HUES64 (cell line): ENCODE data around the gene SLC28A1.
"Not testable (repeated sequence)": the region's sequence is repeated elsewhere in the genome, so short reads cannot be mapped to it uniquely, and the experiment has no call there.

Experiments used
- H3K27ac ChIP-seq: 2 replicates; pipeline ENCODE4 v1.7.0; 2013; ENCODE audit warnings: low read depth, low read length, inconsistent platforms
- H3K27me3 ChIP-seq: 2 replicates; pipeline ENCODE4 v1.6.1; 2013; ENCODE audit warnings: mild to moderate bottlenecking, low read length; ENCODE audit not compliant: insufficient read depth
- H3K36me3 ChIP-seq: 2 replicates; pipeline ENCODE4 v1.6.1; 2013; ENCODE audit warnings: mild to moderate bottlenecking, low read length; ENCODE audit not compliant: insufficient read depth
- H3K4me1 ChIP-seq: 2 replicates; pipeline ENCODE4 v1.6.1; 2013; ENCODE audit warnings: mild to moderate bottlenecking, low read length, moderate library complexity; ENCODE audit not compliant: insufficient read depth
- H3K4me3 ChIP-seq: 2 replicates; pipeline ENCODE4 v1.5.1; 2013; ENCODE audit warnings: mild to moderate bottlenecking, low read length, moderate library complexity
- H3K9ac ChIP-seq: 2 replicates; pipeline ENCODE4 v1.6.1; 2013; ENCODE audit warnings: mild to moderate bottlenecking, low read depth, low read length
- H3K9me3 ChIP-seq: 2 replicates; pipeline ENCODE4 v1.6.1; 2013; ENCODE audit warnings: low read depth, low read length; ENCODE audit not compliant: insufficient read depth
- WGBS: fragments of 150-250, 120-280 bp; methylation state at CpG from one replicate; pipeline ENCODE4 v1.1.7; 2013; ENCODE audit warnings: missing lambda C conversion rate; 5-methylcytosine and 5-hydroxymethylcytosine counted together

Gene SLC28A1

DNA sequence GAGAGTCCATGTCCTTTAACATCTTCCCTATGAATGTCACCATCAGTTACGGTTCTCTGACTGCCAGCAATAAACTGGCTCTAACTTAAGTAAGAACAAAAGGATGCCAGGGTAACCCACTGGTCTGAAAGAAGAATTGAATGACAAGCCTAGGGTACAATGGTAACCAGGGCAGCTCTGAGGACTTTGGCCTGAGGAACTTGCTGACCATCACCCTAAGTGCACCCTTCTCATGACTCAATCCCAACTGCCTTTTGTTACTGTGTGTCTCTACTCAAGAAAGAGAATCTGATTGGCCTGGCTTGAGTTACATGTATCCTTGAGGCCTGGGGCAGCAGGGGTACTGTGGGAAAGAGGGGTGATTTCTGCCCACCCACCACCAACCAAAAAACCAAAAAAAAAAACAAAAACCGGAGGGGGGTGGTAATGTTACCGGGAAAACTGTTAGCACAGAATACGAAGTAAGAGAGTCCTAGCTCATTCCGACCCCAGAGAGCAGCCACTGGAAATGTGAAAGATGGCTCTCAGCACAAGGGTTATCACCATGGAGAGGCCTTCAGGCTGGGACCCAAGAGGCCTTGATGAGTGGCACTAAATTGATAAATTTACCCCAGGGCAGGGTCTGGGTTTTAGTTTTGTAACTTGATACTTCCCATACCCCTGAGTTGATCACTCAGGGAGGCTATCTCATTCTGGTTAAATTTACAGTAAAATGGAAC is 9.3 kb upstream of the SLC28A1 start:
- peaks cover 6% of the 10 kb centered on the region for H3K4me1 ChIP-seq
- H3K27me3 ChIP-seq, result no peaks in the 10 kb centered on the region
- no peak overlapping the region for H3K9ac ChIP-seq
- H3K36me3 ChIP-seq, result no peaks in the 10 kb centered on the region
- H3K9me3 ChIP-seq, result no peaks in the 10 kb centered on the region
- no peak overlapping the region for H3K4me3 ChIP-seq
- no peak overlapping the region for H3K27ac ChIP-seq
- WGBS, result 80% methylated on average over 5 of the region's 5 CpGs

DNA sequence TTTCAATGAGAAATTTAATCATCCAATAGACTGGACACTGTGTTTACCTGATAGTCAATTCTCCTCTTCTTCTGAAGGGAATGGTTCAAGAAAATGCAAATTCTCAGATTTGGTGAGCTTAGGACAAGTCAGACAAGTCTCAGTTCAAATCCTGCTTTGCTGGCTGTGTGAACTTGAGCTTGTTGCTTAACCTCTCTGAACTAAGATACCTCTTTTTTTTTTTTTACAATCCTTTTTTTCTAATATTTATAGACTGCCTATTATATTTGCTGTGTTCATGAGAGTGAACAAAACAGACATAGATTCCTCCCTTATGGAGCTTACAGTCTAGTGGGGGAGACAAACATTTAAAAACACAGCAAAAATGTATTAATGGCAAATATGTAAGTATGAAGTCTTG is 8.2 kb upstream of the SLC28A1 start:
- Histone ChIP-seq H3K4me3 (no peak overlapping the region), H3K4me1 (peaks cover 6% of the 10 kb centered on the region), H3K36me3 (no peaks in the 10 kb centered on the region)

DNA sequence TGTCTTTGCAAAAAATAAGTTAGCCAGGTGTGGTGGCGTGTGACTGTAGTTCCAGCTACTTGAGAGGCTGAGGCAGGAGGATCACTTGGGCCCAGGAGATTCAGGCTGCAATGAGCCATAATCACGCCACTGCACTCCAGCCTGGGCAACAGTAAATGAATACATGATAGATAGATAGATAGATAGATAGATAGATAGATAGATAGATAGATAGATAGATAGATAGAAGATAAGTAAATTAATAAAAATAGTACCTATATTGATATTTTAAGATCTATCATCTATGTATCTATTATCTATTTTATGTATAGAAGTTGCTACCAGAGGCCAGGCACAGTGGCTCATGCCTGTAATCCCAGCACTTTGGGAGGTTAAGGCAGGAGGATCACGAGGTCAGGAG is 6.8 kb upstream of the SLC28A1 start:
- H3K4me1 ChIP-seq, H3K9me3 ChIP-seq, H3K27me3 ChIP-seq, H3K4me3 ChIP-seq, H3K27ac ChIP-seq, H3K9ac ChIP-seq, H3K36me3 ChIP-seq: not testable (repeated sequence)
- 90% methylated on average over 3 of the region's 3 CpGs for WGBS

More for the DNA sequence above, 8.2 kb upstream of the SLC28A1 start:
- Histone ChIP-seq H3K27me3 (no peaks in the 10 kb centered on the region), H3K27ac (no peak overlapping the region), H3K9ac (no peak overlapping the region), H3K9me3 (no peaks in the 10 kb centered on the region)

DNA sequence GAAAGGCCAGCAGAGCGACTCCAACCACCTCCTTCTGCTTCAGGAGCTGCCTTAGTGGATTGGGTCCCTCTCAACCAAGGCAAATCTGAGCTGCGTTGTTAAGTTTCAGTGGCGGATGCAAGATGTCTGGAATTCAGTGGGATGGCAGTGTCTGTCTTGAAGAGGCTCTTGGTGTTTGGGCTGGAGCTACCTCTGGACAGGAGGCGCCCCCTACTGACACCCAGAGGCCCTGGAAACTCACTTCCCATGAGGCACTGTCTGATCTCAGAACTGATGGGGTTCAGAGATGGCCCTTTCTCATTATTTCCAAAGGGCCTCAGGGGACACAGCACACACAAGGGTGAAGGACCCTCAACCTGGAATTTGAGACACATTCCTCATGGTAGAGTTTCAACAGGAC is 6.0 kb upstream of the SLC28A1 start:
- Histone ChIP-seq H3K27me3 (no peaks in the 10 kb centered on the region), H3K9me3 (no peaks in the 10 kb centered on the region), H3K27ac (no peak overlapping the region), H3K36me3 (no peaks in the 10 kb centered on the region), H3K4me1 (peaks cover 6% of the 10 kb centered on the region), H3K9ac (0 out of 2 replicates have a peak overlapping the region, but pooled peaks have one; percentile 8), H3K4me3 (no peak overlapping the region)
- WGBS, result 66% methylated on average over 4 of the region's 4 CpGs

- no peak overlapping the region for H3K9ac ChIP-seq
These were observed 5.2 kb upstream of the SLC28A1 start for GRCh38 chr15:84879088-84879780.

GRCh38 chr15:84880007-84880406 is 4.5 kb upstream of the SLC28A1 start:
- Histone ChIP-seq H3K4me1 (peaks cover 6% of the 10 kb centered on the region), H3K4me3 (no peak overlapping the region), H3K27me3 (no peaks in the 10 kb centered on the region), H3K36me3 (no peaks in the 10 kb centered on the region), H3K9me3 (no peaks in the 10 kb centered on the region), H3K27ac (no peak overlapping the region), H3K9ac (no peak overlapping the region)
- WGBS, result 76% methylated on average over 3 of the region's 3 CpGs

More at GRCh38 chr15:84879088-84879780, 5.2 kb upstream of the SLC28A1 start:
- Histone ChIP-seq H3K4me3 (no peak overlapping the region), H3K27me3 (no peaks in the 10 kb centered on the region), H3K9me3 (no peaks in the 10 kb centered on the region), H3K27ac (no peak overlapping the region), H3K4me1 (peaks cover 6% of the 10 kb centered on the region), H3K36me3 (no peaks in the 10 kb centered on the region)
- 96% methylated on average over 11 of the region's 11 CpGs for WGBS

- Histone ChIP-seq H3K9me3 (no peaks in the 10 kb centered on the region), H3K27me3 (no peaks in the 10 kb centered on the region), H3K9ac (no peak overlapping the region), H3K36me3 (no peaks in the 10 kb centered on the region), H3K4me1 (peaks cover 6% of the 10 kb centered on the region), H3K27ac (no peak overlapping the region), H3K4me3 (no peak overlapping the region)
- whole genome bisulfite sequencing, result 93% methylated on average over 8 of the region's 8 CpGs
These were observed 3.5 kb upstream of the SLC28A1 start for GRCh38 chr15:84880822-84881519.

DNA sequence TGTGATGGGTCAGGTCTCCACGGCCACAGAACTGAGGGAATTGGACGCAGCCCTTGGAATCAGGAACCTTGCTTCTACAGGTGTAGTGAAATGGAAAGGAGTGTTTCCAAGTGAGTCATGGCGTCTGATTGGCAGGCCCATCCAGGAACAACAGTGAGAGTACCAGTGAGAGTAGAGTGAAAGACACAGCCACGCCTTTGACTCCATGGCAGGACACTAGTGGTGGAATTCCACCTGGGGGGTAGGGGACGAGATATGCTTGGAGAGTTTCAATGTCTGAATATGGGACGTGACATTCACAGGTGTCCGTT is 3.0 kb upstream of the SLC28A1 start:
- WGBS, result 90% methylated on average over 7 of the region's 7 CpGs

DNA sequence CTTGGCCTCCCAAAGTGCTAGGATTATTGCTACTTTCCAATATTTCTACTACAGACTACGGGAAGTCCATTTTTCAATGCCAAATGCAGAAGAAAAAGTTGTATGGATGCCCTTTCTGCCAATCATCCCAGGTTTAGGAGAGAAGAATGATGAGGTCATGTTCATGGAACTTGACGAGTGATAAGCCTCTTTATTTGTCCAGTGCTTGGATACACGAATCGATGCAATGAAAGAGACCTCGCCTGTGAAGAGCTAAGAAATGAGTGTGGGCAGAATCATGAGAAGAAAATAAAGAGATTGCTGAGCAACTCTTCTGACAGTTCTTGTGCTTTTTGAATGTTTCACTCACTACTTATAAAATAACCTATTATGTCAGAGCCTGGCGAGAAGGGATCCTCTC is 996 bp upstream of the SLC28A1 start:
- WGBS, result 93% methylated on average over 6 of the region's 6 CpGs
- no peak overlapping the region for H3K27ac ChIP-seq
- no peaks in the 10 kb centered on the region for H3K36me3 ChIP-seq
- H3K4me3 ChIP-seq, result no peak overlapping the region
- H3K9me3 ChIP-seq, result no peaks in the 10 kb centered on the region
- H3K27me3 ChIP-seq, result no peaks in the 10 kb centered on the region
- H3K9ac ChIP-seq, result no peak overlapping the region
- H3K4me1 ChIP-seq, result 0 out of 2 replicates have a peak, but pooled peaks cover 2% of the 10 kb centered on the region

More for the DNA sequence above, 3.0 kb upstream of the SLC28A1 start:
- Histone ChIP-seq H3K4me1 (peaks cover 6% of the 10 kb centered on the region), H3K36me3 (no peaks in the 10 kb centered on the region), H3K27me3 (no peaks in the 10 kb centered on the region), H3K9me3 (no peaks in the 10 kb centered on the region), H3K9ac (no peak overlapping the region), H3K4me3 (no peak overlapping the region), H3K27ac (no peak overlapping the region)

- H3K9ac ChIP-seq, result no peak overlapping the region
- no peaks in the 10 kb centered on the region for H3K4me1 ChIP-seq
- H3K27me3 ChIP-seq, result no peaks in the 10 kb centered on the region
- 93% methylated on average over 6 of the region's 7 CpGs for WGBS
- no peak overlapping the region for H3K27ac ChIP-seq
- H3K36me3 ChIP-seq, result no peaks in the 10 kb centered on the region
- no peaks in the 10 kb centered on the region for H3K9me3 ChIP-seq
- H3K4me3 ChIP-seq, result no peak overlapping the region
These were observed 1.3 kb downstream of the SLC28A1 start for GRCh38 chr15:84885801-84886200.

DNA sequence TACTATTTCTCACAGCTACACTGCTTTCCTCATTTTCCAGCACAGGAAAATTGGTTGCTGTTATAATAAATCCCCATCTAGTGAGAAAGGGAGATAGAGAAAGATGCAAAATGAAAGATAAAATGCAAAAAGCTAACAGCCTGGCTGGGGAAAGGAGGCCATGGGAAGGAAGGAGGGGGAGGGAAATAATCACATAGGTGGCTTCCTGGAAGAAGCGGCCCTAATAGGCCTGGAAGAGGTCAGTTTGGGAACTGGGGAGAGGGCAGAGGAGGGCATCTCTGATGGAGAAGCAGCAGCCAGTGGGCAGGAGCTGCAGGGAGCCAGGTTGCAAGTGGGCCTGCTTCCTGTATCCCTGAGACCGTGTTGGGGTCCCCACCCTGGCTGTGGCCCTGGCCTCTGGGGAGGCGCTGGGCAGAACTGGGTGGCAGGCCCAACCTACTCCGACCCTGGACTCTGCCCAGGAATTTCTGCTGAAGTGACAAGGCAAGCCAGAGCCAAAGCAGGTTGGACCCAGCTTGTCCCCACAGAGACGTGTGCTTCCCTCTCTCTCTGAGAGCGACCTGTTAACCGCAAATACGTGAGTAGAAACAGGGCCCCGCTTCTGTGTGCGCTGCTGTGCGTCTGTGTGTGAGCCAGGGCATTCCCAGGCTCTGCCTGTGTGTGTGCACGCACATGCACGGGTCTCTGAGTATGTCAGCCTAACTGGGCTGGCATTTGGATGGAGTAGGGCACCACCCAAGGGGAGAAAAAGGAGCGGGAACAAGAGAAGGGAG is 1.9 kb downstream of the SLC28A1 start:
- H3K27me3 ChIP-seq, result 0 out of 2 replicates have a peak, but pooled peaks cover under 1% of the 10 kb centered on the region
- no peak overlapping the region for H3K27ac ChIP-seq
- no peak overlapping the region for H3K4me3 ChIP-seq
- 90% methylated on average over 14 of the region's 14 CpGs for WGBS
- no peaks in the 10 kb centered on the region for H3K36me3 ChIP-seq
- H3K9me3 ChIP-seq, result no peaks in the 10 kb centered on the region
- no peaks in the 10 kb centered on the region for H3K4me1 ChIP-seq
- no peak overlapping the region for H3K9ac ChIP-seq
